HG02884 (cell line): ENCODE data around the gene RAD9A.
"Not testable (repeated sequence)": the region's sequence is repeated elsewhere in the genome, so short reads cannot be mapped to it uniquely, and the experiment has no call there.

Source experiments
- ATAC-seq: cut with Tn5 transposase; IDR thresholded peaks from one replicate; pipeline ENCODE4 v1.9.1; 2021; ENCODE audit warnings: mild to moderate bottlenecking, moderate library complexity; ENCODE audit not compliant: unreplicated experiment

RAD9A gene

DNA sequence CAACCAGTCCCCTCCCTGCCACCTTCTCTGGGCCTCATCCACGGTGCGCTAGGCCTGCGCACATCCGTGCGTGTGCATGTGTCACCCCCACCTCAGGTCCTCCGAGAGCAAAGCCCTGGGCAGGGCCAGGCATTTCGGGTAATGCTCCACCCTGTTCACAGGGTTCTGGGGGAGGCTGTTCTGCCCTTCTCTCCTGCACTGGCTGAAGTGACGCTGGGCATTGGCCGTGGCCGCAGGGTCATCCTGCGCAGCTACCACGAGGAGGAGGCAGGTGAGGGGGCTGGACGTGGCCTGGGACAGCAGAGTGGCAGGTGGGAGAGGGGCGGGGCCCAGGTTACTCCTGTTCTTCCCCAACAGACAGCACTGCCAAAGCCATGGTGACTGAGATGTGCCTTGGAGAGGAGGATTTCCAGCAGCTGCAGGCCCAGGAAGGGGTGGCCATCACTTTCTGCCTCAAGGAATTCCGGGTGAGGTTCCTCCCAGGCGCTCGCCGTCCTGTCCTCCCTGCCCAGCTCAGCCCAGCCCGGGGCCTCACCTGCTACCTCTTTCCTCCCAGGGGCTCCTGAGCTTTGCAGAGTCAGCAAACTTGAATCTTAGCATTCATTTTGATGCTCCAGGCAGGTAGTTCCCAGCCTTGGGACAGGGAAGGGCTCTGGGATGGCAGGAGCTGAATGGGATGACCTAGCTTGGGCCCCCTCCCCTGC lies 3.9 kb downstream of the RAD9A start:
- no peak for ATAC-seq

GRCh38 chr11:67396259-67396581 lies 4.4 kb downstream of the RAD9A start:
- ATAC-seq = no peak

- ATAC-seq = no peak
Measured at GRCh38 chr11:67396587-67397389, 5.0 kb downstream of the RAD9A start.

DNA sequence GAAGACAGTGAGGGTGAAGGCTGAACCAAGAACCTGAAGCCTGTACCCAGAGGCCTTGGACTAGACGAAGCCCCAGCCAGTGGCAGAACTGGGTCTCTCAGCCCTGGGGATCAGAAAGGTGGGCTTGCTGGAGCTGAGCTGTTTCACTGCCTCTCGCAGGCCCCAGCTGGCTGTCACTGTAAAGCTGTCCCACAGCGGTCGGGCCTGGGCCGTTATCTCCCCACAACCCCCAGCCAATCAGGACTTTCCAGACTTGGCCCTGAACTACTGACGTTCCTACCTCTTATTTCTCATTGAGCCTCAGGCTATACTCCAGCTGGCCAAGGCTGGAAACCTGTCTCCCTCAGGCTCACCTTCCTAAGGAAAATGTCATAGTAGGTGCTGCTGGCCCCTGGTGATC lies 5.8 kb downstream of the RAD9A start:
- ATAC-seq = no peak

DNA sequence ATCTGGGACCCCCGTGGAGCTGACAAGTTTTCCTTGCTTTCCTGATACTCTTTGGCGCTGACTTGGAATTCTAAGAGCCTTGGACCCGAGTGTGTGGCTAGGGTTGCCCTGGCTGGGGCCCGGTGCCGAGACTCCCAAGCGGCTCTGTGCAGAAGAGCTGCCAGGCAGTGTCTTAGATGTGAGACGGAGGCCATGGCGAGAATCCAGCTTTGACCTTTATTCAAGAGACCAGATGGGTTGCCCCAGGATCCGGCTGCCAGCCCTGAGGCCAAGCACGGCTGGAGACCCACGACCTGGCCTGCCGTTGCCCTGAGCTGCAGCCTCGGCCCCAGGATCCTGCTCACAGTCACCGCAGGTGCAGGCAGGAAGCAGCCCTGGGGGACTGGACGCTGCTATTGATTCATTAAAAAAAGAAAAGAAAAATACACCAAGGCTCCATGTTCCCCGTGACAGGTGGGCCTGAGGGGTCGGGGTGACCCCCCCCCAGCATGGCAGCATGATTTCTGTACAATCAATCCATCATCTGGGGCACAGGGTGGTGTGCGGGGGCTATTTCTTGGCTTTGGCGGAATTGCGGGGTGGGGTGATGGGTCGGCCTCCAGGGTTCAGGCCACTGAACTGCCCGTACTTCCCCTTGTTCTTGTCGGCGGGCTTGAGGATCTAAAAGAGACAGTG lies 6.3 kb downstream of the RAD9A start:
- ATAC-seq = no peak

DNA sequence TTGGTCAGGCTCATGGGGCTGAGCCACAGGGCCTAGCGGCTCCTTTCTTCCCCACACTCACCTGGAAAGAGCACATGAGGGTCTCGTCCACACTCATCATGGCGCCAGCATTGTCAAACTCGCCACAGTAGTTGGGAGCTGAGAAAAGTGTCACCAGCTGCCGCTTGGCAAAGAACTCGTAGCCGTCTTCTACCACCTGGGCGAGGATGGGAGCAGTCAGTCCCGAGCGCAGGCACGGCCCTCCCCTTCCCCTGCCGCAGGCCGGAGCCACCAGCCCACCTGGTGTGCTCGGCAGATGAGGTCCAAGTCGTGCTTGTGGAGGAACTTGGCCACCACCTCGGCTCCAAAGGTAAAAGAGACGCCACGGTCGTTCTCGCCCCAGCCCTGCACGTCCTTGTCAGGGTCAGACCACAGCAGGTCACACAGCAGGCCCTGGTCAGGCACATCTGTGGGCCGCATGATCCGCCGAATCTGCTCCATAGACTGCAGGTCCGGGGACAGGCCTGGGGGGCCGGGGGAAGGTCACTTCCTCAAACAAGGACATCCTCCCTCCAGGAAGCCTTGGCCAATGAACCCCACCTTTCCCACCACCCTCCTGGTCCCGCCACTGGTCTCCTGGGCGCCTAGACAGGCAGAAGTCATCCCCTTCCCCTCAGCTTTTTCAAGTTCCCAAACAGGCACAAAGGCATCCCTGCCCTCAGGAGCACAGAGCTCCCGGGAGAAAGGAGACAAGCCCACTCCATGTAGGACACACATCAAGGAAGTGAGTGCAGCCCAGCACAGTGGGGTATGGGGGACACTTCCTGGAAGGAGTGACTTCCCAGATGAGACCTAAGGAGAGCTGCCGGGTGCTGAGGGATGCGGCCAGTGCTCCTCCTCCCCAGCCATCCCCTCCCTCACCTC lies 7.1 kb downstream of the RAD9A start:
- no peak for ATAC-seq

- ATAC-seq = no peak
Measured at GRCh38 chr11:67400251-67400941, 8.6 kb downstream of the RAD9A start.

GRCh38 chr11:67400942-67401494 lies 9.2 kb downstream of the RAD9A start:
- peak; percentile 20 for ATAC-seq

- ATAC-seq = peak; percentile 44
Measured at GRCh38 chr11:67401495-67402191, 9.9 kb downstream of the RAD9A start, which contains the start of gene PPP1CA. Gene PPP1CA, minus strand, starts transcription at chr11:67401858. Its CDS starts 76 bp downstream, at chr11:67401782.

GRCh38 chr11:67402192-67402839 lies 10.5 kb downstream of the RAD9A start:
- not testable (repeated sequence) for ATAC-seq

- ATAC-seq = not testable (repeated sequence)
Measured at GRCh38 chr11:67403085-67403484, 11.3 kb downstream of the RAD9A start.

GRCh38 chr11:67404515-67405195 lies 12.9 kb downstream of the RAD9A start:
- no peak for ATAC-seq

DNA sequence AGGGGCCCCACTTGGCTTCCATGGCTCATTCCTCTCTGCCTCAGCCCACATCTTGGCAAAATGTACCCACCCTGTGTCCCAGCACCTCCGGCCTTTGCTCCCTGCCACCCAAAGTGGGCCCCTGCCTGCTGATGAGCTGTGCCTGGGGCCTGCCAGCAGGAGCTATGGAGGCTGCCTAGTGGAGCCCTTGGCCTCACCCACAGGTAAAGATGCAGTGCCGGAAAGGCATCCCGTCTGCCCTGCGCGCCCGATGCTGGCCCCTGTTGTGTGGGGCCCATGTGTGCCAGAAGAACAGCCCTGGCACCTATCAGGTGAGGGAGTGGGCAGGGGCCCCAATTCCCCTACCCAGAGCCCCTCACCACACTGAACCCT lies 13.4 kb downstream of the RAD9A start:
- ATAC-seq = no peak

- ATAC-seq = no peak
Measured at GRCh38 chr11:67405688-67406339, 14.0 kb downstream of the RAD9A start.

- no peak for ATAC-seq
Measured at GRCh38 chr11:67406420-67406968, 14.7 kb downstream of the RAD9A start.

- no peak for ATAC-seq
Measured at GRCh38 chr11:67406969-67407687, 15.3 kb downstream of the RAD9A start.

DNA sequence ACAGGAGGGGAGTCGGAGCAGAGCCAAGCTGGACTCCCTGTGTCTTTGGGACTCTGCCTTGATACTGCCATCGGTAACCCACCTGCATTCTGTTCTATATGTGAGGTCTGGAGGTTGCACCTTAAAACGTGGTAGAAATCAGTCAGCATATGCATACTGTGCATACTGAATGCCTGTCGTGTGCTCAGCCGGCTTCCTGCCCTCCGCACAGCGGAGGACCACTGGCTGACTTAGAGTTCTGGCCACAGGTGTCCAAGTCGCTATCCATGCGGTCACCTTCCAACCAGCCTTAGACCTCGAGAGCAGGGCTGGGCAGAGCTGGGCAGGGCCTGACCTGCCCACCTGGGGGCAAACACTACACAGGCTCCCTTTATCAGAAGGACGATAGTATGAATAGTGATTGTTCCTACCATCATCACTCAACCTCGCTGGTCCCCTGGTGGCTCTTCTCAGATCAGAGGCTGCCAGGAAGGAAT lies 15.9 kb downstream of the RAD9A start:
- ATAC-seq = no peak
